Spleen (tissue), 11 donors: ENCODE results near the gene MALT1. TPM values are rescaled to one million over a fixed set of nuclear protein-coding genes. Genes with fewer than 3 reads are reported as not detected.
"Not testable (repeated sequence)": the region's sequence is repeated elsewhere in the genome, so short reads cannot be mapped to it uniquely, and the experiment has no call there.

Source experiments
- DNase-seq: peaks from one replicate; pipeline ENCODE4 v3.0.0-alpha.2; 2020
- H3K27ac ChIP-seq, 8 donors: fragments of 200-600 bp; sonication (generic) in 7 of 8; 1 replicate in 4 of 8; 2 replicates in 4 of 8; pipeline versions ENCODE4 v1.5.0 to v1.8.0; 2016 to 2021; ENCODE audit warnings: inconsistent platforms in 4 of 8, mild to moderate bottlenecking in 4 of 8, moderate library complexity in 1 of 8
- H3K27me3 ChIP-seq, 7 donors: fragments of 200-600 bp; sonication (generic) in 6 of 7; replicated peaks in 1 of 7; 1 replicate in 4 of 7; 2 replicates in 3 of 7; pipeline versions ENCODE4 v1.5.0 to v1.8.0; 2016 to 2021; ENCODE audit warnings: inconsistent platforms in 3 of 7, mild to moderate bottlenecking in 1 of 7
- H3K36me3 ChIP-seq, 6 donors: fragments of 200-600 bp; sonication (generic) in 5 of 6; 1 replicate in 4 of 6; 2 replicates in 2 of 6; pipeline versions ENCODE4 v1.5.0 to v1.8.0; 2016 to 2021; ENCODE audit warnings: inconsistent platforms in 2 of 6
- H3K4me1 ChIP-seq, 6 donors: fragments of 200-600 bp; sonication (generic) in 5 of 6; 1 replicate in 3 of 6; 2 replicates in 3 of 6; pipeline versions ENCODE4 v1.5.0 to v1.8.0; 2016 to 2021; ENCODE audit warnings: inconsistent platforms in 3 of 6
- H3K4me3 ChIP-seq, 8 donors: fragments of 200-600 bp; sonication (generic) in 7 of 8; 1 replicate in 4 of 8; 2 replicates in 4 of 8; pipeline versions ENCODE4 v1.5.0 to v1.8.0; 2016 to 2021; ENCODE audit warnings: inconsistent platforms in 4 of 8, mild to moderate bottlenecking in 4 of 8, moderate library complexity in 2 of 8
- H3K9me3 ChIP-seq, 8 donors: fragments of 200-600 bp; sonication (generic) in 7 of 8; 1 replicate in 4 of 8; 2 replicates in 4 of 8; pipeline versions ENCODE4 v1.5.0 to v1.8.0; 2016 to 2021; ENCODE audit warnings: inconsistent platforms in 4 of 8
- POLR2A ChIP-seq, 3 donors: fragments of 450-650 bp; IDR thresholded peaks; one replicate each; pipeline ENCODE4 v1.5.1; 2017; ENCODE audit warnings: antibody characterized with exemption in 3 of 3, mild to moderate bottlenecking in 1 of 3
- POLR2AphosphoS5 ChIP-seq, 3 donors: sonication (generic); formaldehyde crosslinking; IDR thresholded peaks; one replicate each; pipeline ENCODE4 v1.5.1; 2017; ENCODE audit warnings: antibody characterized with exemption in 3 of 3
- WGBS, 5 donors: extraction: QIAGEN DNeasy Blood & Tissue Kit in 3 of 5; methylation state at CpG; one replicate each; pipeline versions ENCODE4 v1.1.5 to v1.1.7; 2013 to 2018; 5-methylcytosine and 5-hydroxymethylcytosine counted together
- intact Hi-C: fragments of 100-400 bp; cut with DNase I; formaldehyde crosslinking; loops from one replicate; pipeline ENCODE4 v1.15.0; 2023; ENCODE audit warnings: low total_unique reads
- polyA plus RNA-seq, 3 donors: library from polyadenylated mRNA; stranded (reverse); fragments of 200-250 nt; gene quantifications; one replicate each; pipeline ENCODE4 v1.2.1, GENCODE V29; 2013
- total RNA-seq, 7 donors: library from RNA; depleted of rRNA in 3 of 7; stranded (reverse); fragments of >200 nt in 3 of 7; fragmentation: NEBNext Ultra II Directional in 4 of 7; extraction: Animal tissue kit (Norgen Biotek cat#: 25700) in 4 of 7; gene quantifications; one replicate each; pipeline versions ENCODE4 v1.1.0 to v1.2.1, GENCODE V29; 2016 to 2021
- TF ChIP-seq, protein P1 (sequence below), 11 experiments: fragments of 200-600 bp in 7 of 11; fragments of 450-650 bp in 4 of 11; sonication (generic) in 4 of 11; IDR thresholded peaks in 8 of 11; conservative IDR thresholded peaks in 3 of 11; 1 replicate in 7 of 11; 2 replicates in 4 of 11; pipeline versions ENCODE4 v1.4.0 to v1.8.0; 2016 to 2021; ENCODE audit warnings: antibody characterized with exemption in 11 of 11, inconsistent platforms in 4 of 11, mild to moderate bottlenecking in 1 of 11
- donor health status: healthy with polysubstance abuse.
- donor health status: DM: no; HTN: no; CAD: no; lungs with moderate emphysema.
- donor health status: DM: no; HTN: no; CAD: no.
- donor health status: Bipolar disorder and iron deficiency.
- donor health status: healthy.
- donor health status: DM: no; HTN: no; CAD: no.
- donor health status: DM: yes; HTN: yes; CAD: no.

Gene MALT1
- total and polyA plus RNA-seq, 10 donors: 13.3 to 59.6 (median 50.1) TPM

DNA sequence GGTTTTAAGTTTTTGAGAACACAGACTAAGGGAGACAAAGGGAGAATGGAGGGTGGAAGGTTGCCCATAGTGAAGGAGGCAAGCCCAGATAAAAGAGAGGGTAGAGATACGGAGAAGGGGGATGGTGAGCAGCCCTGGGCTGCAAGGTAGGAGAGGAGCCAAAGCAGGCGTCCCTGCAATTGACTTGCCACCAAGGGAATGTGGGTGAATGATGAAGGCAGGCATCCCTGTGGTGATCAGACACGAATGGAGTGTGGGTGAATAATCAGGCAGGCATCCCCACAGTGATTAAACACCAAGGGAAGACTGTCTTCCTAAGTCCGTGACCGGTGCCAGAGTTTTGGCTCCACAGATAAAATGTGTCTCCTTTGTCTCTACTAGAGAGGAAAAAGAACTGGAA, 25.9 kb upstream of the MALT1 start:
- no peaks in the 10 kb centered on the region for H3K27me3 ChIP-seq
- intact Hi-C loops: no loop called here
- no peak overlapping the region for H3K4me3 ChIP-seq
- TF ChIP-seq POLR2AphosphoS5 (IDR thresholded peaks at IDR 0.05) (no peak), POLR2A (IDR thresholded peaks at IDR 0.05) (no peak)
- TF ChIP-seq, protein P1, sequence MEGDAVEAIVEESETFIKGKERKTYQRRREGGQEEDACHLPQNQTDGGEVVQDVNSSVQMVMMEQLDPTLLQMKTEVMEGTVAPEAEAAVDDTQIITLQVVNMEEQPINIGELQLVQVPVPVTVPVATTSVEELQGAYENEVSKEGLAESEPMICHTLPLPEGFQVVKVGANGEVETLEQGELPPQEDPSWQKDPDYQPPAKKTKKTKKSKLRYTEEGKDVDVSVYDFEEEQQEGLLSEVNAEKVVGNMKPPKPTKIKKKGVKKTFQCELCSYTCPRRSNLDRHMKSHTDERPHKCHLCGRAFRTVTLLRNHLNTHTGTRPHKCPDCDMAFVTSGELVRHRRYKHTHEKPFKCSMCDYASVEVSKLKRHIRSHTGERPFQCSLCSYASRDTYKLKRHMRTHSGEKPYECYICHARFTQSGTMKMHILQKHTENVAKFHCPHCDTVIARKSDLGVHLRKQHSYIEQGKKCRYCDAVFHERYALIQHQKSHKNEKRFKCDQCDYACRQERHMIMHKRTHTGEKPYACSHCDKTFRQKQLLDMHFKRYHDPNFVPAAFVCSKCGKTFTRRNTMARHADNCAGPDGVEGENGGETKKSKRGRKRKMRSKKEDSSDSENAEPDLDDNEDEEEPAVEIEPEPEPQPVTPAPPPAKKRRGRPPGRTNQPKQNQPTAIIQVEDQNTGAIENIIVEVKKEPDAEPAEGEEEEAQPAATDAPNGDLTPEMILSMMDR (IDR thresholded peaks at IDR 0.05 in 8 of 11, conservative IDR thresholded peaks at IDR 0.05 in 3 of 11): no peak
- no peak for DNase-seq
- no peak overlapping the region for H3K27ac ChIP-seq
- no peaks in the 10 kb centered on the region for H3K36me3 ChIP-seq
- H3K4me1 ChIP-seq: peaks cover 4 to 20% (median 13%) of the 10 kb centered on the region in 6 donors
- H3K9me3 ChIP-seq: peaks cover 0 to 34% (median 23%) of the 10 kb centered on the region in 8 donors
- 85 to 95% (median 90%) methylated on average over 5 of the region's 5 CpGs for WGBS, 5 donors

DNA sequence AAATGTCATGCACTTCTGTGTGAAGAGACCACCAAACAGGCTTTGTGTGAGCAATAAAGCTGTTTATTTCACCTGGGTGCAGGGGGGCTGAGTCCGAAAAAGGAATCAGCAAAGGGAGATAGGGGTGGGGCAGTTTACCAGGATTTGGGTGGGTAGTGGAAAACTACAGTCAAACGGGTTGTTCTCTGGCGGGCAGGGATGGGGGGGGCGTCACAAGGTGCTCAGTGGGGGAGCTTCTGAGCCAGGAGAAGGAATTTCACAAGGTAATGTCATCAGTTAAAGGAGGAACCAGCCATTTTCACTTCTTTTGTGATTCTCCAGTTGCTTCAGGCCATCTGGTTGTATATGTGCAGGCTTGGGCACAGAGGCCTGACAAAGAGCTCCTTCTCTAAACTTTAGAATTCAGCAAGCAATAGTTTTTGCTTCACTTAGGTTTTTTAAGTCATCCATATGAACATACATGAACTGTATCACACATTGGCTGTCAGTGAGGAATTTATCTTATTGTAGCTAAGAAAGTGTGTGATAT, 24.9 kb upstream of the MALT1 start:
- 80 to 92% (median 88%) methylated on average over 4 of the region's 4 CpGs for WGBS, 5 donors
- TF ChIP-seq POLR2A (IDR thresholded peaks at IDR 0.05): no peak
- TF ChIP-seq POLR2AphosphoS5 (IDR thresholded peaks at IDR 0.05): no peak
- H3K9me3 ChIP-seq: peaks cover 0 to 34% (median 23%) of the 10 kb centered on the region in 8 donors
- DNase-seq: no peak
- peaks cover 8 to 29% (median 21%) of the 10 kb centered on the region in 6 donors for H3K4me1 ChIP-seq
- intact Hi-C loops: no loop called here
- no peaks in the 10 kb centered on the region for H3K36me3 ChIP-seq
- no peak overlapping the region for H3K4me3 ChIP-seq
- no peak overlapping the region for H3K27ac ChIP-seq
- no peaks in the 10 kb centered on the region for H3K27me3 ChIP-seq

DNA sequence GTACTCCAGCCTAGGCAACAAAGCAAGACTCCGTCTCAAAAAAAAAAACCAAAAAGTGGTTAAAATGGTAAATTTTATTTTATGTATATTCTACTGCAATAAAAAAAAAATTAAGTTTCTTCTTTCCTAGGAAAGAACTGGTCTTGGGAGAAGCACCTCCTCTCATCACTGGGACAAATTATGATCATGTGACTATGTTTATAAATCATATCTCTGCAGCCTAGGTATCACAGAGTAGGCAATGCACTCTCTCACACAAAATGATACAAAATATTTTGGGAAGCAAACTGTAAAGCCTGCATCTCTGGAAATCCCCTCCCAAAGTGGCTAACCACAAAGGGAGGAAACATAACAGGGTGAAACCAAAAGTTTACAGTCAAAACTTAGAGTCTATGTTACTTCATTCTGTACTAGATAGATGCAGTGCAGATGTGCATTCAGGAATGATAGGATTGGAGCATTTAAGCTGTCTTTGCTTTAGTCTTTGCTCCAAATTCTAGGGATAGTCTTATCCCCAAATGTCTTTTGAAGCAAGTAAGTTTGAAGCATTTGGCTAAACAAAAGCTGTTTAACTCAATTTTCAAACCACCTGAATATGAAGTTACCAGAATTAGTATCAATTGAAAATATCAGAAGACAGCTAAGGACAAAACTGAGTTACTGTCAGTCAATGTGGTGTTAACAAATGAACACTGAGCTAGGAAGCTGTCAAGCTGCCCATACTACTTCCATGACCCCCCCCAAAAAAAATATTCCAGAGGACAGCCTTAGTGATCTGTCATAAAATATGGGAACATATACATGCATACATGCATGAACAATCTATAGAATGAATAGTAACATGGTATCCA, 21.1 kb upstream of the MALT1 start:
- H3K4me1 ChIP-seq: peaks cover 8 to 46% (median 23%) of the 10 kb centered on the region in 6 donors
- no peaks in the 10 kb centered on the region for H3K36me3 ChIP-seq
- peak overlapping the region in 7 of 8 donors; percentile 3 to 64 (median 37) for H3K27ac ChIP-seq
- no peaks in the 10 kb centered on the region for H3K27me3 ChIP-seq
- TF ChIP-seq POLR2A (IDR thresholded peaks at IDR 0.05) (no peak), POLR2AphosphoS5 (IDR thresholded peaks at IDR 0.05) (no peak)
- TF ChIP-seq, protein P1 (IDR thresholded peaks at IDR 0.05 in 8 of 11, conservative IDR thresholded peaks at IDR 0.05 in 3 of 11): no peak
- peaks cover 0 to 24% (median 18%) of the 10 kb centered on the region in 8 donors for H3K9me3 ChIP-seq
- WGBS, 5 donors: 64 to 77% (median 72%) methylated on average over 1 of the region's 1 CpG
- DNase-seq: no peak
- intact Hi-C loops: no loop called here
- peak overlapping the region in 1 of 8 donors; percentile 4 for H3K4me3 ChIP-seq

DNA sequence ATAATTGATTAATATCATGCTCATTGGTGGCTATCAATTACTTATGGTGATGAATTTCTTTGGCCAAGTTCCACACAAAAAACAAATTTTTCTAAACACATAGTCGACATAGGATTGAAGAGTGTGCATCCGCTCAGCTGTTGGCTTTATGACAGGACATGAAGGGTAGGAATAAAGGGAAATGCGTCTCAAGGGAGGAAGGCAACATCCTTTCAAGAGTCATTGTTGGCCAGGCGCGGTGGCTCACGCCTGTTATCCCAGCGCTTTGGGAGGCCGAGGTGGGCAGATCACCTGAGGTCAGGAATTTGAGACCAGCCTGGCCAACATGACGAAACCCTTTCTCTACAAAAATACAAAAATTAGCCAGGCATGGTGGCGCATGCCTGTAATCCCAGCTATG, 20.4 kb upstream of the MALT1 start:
- H3K36me3 ChIP-seq, intact Hi-C loops, DNase-seq, H3K27me3 ChIP-seq, H3K4me3 ChIP-seq: not testable (repeated sequence)
- peak overlapping the region in 5 of 8 donors; percentile 3 to 64 (median 29) for H3K27ac ChIP-seq
- peaks cover 0 to 30% (median 22%) of the 10 kb centered on the region in 8 donors for H3K9me3 ChIP-seq
- WGBS, 5 donors: 75 to 85% (median 84%) methylated on average over 10 of the region's 10 CpGs
- peaks cover 8 to 46% (median 23%) of the 10 kb centered on the region in 6 donors for H3K4me1 ChIP-seq

DNA sequence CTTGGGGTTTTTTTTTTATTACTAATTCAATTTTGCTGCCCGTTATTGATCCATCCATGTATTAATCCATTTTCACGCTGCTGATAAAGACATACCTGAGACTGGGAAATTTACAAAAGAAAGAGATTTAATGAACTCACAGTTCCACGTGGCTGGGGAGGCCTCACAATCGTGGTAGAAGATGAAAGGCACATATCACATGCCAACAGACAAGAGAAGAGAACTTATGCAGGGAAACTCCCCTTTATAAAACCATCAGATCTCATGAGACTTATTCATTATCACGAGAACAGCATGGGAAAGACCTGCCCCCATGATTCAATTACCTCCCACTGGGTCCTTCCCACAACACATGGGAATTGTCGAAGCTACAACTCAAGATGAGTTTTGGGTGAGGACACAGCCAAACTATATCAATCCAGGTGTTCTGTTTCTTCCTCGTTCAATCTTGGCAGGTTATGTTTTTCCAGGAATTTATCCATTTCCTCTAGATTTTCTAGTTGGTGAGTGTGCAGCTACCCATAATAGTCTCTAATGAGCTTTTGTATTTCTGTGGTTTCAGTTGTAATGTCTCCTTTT, 18.0 kb upstream of the MALT1 start:
- H3K4me1 ChIP-seq: peaks cover 20 to 66% (median 37%) of the 10 kb centered on the region in 6 donors
- H3K27me3 ChIP-seq, intact Hi-C loops, H3K4me3 ChIP-seq, DNase-seq, H3K36me3 ChIP-seq: not testable (repeated sequence)
- H3K9me3 ChIP-seq: peaks cover 0 to 13% (median 9%) of the 10 kb centered on the region in 8 donors
- 77 to 84% (median 80%) methylated on average over 7 of the region's 7 CpGs for WGBS, 5 donors
- peak overlapping the region in 1 of 8 donors; percentile 43 for H3K27ac ChIP-seq
